ENCODE results near the gene SLC66A1. TPM values are rescaled to one million over a fixed set of nuclear protein-coding genes. Genes with fewer than 3 reads are reported as not detected.

SLC66A1 gene
- total RNA-seq, 1 donor from 2014 or later, result 17.9 TPM

DNA sequence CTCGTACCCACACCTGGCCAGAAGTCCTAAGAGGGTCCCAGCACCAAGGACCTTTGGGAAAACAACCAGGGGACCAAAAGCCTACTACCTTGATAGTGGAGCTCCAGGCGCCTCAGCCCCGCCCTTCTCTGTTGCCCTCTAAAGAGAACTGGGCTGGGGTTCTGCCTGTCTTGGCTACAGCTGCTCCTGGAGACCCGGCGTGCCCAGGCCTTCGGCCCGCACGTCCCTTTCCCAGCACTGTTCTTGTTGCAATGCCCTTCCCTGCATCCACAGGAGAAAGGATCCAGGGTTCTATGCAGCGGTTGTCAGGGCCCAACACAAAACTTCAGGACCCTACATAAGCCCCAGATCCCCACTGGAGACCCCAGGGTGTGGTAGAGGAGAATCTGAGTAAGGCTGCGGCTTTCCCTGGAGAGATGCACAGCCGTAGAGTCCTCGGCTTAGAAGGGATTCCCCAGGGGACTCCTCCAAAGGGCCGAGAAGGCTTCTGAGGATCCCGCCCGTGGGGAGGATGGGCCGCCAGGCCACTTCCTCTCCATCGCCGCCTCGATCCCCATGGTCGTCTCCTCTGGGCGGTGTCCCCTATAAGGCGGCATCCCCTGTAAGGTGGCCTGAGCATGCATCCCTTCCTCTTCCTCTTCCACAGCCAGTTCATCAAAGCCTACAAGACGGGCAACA lies 12.0 kb downstream of the SLC66A1 start:
- FAIRE-seq, result no peak
- no peak for DNase-seq (ENCODE audit: low spot score in 2 of 2)

DNA sequence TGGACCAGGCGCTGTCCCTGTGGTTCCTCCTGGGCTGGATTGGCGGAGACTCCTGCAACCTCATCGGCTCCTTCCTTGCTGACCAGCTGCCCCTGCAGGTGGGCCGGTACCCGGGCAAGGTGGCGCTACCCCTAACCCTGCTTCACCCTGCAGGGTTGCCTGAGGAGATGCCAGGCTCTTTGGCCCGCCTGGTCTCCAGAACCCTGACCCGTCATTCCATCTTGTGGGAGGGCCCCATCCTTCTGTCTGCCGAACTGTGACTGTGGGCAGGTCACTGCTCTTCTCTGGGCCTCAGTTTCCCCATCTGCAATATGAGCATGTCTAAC lies 12.5 kb downstream of the SLC66A1 start:
- FAIRE-seq, result no peak
- no peak for DNase-seq (ENCODE audit: low spot score in 2 of 2)

DNA sequence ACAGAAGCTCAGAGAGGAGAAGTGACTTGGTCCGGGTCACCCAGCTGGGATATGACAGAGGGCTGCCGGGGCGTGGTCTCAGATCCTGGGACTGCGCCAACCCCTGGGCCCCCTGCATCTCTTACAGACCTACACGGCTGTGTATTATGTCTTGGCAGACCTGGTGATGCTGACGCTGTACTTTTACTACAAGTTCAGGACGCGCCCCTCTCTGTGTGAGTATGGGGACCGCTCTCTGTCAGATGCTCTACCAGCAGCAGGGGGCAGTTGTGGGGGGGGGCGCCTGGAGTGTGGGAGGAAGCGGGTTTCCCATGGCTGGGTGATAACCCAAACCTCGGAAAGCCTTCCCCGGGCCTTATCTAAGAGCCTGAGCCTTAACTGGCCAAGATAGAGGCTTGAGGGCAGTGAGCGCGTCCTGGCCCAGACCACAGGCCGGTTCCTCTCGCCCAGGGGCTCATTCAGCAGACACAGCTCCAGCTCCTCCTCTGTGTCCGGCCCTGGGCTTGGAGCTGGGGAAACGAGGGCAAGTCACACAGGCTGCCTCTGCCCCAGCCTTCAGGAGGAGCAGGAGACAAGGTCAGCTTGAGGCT lies 13.3 kb downstream of the SLC66A1 start:
- no peak for DNase-seq (ENCODE audit: low spot score in 2 of 2)
- FAIRE-seq, result no peak

DNA sequence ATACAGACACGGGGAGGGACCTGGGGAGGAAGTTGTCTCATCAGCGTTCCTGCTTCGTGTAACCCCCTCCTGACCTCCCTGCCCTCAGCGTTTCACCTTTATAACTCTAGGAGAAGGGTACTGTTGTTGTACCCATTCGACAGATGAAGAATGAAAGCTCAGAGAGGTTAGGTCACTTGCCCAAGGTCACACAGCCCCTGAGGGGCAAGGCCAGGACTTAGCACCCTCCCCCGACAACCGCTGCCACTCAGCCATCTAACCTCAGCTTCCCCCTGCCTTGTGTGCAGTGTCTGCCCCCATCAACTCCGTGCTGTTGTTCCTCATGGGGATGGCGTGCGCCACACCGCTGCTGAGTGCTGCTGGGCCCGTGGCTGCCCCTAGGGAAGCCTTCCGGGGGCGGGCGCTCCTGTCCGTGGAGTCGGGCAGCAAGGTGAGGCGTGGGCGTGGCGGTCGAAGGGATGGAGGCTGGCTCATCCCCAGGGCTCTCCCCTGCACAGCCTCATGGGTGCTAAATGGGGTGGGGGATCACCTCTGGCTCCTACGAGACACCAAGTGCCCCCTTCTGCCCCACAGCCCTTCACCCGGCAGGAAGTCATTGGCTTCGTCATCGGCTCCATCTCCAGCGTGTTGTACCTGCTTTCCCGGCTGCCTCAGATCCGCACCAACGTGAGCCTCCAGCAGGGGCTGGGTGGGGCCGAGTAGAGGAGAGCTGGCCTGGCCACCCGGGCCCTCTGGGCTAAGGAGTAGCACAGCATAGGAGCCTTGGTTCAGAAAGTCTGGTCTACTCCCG lies 14.0 kb downstream of the SLC66A1 start:
- FAIRE-seq, result no peak
- DNase-seq (ENCODE audit: low spot score in 2 of 2), result no peak

DNA sequence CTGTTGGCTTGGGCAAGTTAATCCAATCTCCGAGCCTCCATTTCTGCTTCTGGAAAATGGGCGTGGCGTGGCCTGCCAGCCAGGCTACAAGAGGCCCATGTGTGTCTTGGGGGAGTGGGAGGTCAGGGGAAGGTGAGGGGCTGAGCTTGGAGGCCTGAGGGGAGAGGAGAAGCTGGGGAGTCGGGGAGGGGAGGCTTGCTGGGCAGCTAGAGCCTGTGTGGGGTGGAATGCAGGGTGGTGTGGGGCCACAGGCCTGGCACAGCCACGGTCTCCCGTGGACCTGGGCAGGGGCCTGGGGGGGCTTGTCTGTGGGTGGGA lies 14.6 kb downstream of the SLC66A1 start:
- DNase-seq (ENCODE audit: low spot score in 2 of 2), result no peak

DNA sequence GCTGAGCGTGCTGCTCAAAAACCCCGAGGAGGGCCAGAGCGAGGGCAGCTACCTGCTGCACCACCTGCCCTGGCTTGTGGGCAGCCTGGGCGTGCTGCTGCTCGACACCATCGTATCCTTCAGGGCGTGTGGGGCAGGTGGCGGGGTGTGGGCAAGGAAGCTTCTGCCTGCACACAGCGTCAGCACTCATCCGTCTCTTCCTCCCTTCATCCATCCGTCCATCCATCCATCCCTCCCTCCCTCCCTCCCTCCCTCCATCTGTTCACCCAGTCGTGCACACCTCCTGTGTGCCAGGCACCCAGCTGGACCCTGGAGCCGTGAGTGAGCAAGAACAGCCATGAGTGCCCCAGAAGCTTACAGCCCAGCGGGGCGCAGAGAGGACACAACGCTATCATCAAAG lies 15.2 kb downstream of the SLC66A1 start:
- DNase-seq (ENCODE audit: low spot score in 2 of 2) (no peak), FAIRE-seq (no peak)

More for the DNA sequence above, 14.6 kb downstream of the SLC66A1 start:
- FAIRE-seq, result no peak

DNA sequence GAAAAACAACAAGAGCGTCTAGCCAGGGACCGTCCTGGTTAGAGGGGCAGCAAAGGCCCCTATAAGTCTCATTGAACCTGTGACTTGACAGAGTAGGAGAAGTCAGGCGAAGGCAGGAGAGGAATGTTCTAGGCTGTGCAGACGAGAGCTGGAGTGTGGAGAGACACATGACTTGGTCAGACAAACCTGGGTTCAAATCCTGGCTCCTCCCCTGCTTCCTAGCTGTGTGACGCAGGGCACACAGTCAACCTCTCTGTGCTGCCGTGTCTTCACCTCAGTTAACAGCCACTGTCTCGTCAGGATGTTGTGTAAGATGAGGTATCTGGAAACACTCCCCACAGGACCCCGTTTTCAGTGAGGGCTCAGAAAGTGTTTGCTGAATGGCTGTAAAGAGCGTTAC lies 15.6 kb downstream of the SLC66A1 start:
- DNase-seq (ENCODE audit: low spot score in 2 of 2) (no peak), FAIRE-seq (no peak)

DNA sequence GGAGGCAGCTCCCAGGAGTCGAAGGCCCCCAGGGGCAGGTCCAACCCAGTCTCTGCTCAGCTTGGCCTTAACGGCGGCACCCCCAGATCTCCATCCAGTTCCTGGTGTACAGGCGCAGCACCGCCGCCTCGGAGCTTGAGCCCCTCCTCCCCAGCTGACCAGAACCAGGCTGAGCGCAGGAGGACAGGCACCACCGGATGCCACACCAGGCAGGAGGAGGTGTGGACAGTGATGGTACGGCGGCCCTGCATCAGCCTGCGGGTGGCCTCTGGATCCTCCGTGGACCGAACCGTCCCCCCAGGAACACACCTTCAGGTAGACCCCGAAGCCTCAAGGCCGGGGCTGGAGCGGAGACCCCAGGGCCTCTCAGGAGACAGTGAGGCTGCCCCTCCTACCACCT lies 16.4 kb downstream of the SLC66A1 start:
- FAIRE-seq (no peak), DNase-seq (ENCODE audit: low spot score in 2 of 2) (no peak)

DNA sequence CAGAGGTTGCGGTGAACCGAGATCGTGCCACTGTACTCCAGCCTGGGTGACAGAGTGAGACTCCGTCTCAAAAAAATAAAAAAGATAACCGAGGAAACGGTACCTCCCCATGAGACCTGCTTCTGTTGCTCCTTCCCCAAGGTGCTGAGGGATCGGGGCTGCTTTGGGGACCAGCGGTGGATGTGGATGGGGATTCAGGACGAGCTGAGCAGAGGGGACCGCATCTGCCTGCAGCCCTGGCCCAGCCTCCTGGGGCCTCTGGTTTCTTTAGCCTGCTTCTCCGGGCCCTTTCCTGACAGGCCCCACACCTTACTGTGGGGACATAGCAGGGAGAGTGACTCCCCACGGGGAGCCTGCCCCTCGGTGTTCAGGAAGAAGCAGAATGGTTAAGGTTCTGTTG lies 17.1 kb downstream of the SLC66A1 start:
- DNase-seq (ENCODE audit: low spot score in 2 of 2) (no peak), FAIRE-seq (no peak)

DNA sequence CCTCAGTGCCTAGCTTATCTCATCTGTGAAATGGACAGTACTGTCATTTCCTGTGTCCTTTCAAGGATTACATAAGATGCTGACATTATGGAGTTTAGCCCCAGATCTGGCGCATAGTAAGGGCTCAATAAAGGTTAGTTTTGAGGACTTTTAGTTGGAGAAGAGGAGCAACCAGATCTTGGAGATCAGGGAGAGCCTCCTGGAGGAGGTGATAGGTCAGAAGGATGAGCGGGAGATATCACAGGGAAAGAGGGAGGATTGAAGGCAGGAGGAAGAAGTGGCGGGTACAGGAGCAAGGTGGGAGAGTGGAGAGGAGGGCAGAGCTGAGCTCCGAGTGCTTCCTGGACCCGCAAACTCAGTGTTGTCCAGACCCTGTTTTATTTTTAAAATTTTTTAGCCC lies 17.5 kb downstream of the SLC66A1 start:
- FAIRE-seq (no peak), DNase-seq (ENCODE audit: low spot score in 2 of 2) (no peak)

DNA sequence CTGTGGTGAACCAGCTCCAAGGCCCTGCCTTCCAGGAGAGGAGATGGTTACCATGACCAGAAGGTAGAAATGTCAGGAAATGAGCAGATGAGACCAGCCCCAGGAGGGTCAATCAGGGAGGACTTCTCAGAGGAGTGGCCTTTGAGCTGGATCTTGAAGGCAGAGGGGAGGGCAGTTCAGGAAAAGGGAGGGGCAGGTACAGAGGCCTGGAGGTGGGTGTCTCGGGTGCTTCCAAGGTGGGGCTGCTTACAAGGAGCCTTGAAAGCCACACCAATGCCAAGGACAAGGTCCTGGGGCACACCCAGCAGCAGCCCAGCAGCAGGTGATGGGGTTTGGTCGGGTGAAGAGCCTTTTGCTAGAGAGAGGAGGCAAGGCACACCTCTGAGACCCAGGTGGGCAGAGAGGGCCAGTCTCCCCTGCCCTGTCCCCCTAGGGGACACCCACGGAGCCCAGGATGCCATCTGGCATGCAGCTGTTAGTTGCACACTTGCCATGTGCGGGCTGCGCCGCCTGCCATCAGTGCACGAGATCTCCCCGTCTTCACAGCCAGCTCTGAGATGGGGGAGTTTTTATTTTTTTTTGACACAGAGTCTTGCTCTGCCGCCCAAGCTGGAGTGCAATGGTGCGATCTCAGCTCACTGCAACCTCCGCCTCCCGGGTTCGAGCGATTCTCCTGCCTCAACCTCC lies 18.5 kb downstream of the SLC66A1 start:
- DNase-seq (ENCODE audit: low spot score in 2 of 2) (no peak), FAIRE-seq (no peak)

DNA sequence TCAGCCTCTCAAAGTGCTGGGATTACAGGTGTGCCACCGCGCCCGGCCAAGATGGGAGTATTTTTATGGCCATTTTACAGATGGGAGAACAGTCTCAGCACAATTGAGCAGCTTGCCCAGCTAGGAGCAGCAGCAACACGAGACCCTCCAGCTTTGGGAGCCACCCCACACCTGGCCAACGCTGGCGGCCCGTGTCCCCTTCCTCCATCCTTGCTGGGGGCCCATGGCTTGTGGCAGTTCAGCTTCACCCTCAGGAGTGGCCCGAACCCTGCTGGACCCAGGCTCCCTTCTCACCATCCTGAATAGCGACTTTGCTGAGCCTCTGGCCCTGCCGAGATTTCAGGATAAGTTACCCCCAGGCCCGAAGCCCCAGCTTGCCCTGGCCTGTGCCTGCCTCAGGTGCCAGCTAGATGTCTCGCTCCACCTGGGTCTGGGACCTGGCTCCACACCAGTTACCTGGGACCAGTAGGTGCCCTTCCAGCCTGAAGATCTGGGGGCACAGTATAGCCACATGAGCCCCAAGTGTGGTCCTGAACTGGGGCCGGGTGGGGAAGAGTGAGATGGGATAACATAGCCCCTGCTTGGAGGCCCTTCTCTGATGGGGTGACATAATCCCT lies 19.2 kb downstream of the SLC66A1 start:
- FAIRE-seq (no peak), DNase-seq (ENCODE audit: low spot score in 2 of 2) (no peak)

DNA sequence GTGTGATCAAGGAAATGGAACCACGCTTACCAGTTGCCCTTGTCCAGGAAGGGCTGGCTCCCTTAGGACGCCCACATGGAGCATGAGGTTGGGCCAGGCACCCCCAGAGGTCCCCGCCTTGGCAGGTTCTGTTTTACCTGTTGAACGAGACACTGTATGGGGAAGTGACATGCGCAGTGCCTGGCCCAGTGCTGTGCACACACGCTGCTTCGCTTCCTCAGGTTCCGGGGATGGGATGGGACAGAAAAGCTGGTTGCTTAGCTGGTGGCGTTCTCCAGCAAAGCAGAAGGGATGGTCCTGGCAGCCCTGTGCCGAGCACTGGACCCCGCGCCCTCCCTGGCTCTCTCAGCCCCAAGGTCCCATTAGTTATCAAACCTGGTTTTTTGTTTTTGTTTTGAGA lies 20.7 kb downstream of the SLC66A1 start:
- FAIRE-seq (no peak), DNase-seq (ENCODE audit: low spot score in 2 of 2) (no peak)

DNA sequence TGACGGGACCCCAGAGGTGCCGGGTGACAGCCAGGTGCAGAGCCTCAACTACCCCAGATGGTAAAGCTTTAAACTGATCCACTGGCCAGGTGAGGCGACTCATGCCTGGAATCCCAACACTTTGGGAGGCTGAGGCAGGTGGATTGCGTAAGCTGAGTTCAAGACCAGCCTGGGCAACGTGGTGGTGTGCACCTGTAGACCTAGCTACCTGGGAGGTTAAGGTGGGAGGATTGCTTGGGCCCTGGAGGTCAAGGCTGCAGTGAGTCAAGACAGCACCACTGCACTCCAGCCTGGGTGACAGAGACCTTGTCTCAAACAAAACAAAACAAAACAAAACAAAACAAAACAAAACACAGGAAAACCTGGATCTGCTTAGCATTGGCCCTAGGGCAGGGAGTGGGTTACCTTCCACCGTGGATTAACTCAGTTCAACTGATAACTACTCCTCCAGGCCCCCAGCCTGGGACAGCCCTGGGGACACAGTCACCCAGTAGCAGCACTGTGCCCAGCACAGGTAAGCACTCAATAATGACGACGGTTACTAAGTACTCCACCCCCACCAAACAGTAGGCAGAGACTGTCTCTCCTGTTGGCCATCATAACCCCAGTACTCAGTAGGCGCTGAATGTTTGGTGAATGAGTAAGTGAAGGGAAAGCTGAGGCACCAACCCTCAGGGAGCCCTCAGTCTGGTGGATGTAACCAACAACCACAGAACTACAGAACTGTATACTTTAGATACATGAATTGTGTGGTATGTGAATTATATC lies 21.6 kb downstream of the SLC66A1 start:
- FAIRE-seq (no peak), DNase-seq (ENCODE audit: low spot score in 2 of 2) (no peak)

DNA sequence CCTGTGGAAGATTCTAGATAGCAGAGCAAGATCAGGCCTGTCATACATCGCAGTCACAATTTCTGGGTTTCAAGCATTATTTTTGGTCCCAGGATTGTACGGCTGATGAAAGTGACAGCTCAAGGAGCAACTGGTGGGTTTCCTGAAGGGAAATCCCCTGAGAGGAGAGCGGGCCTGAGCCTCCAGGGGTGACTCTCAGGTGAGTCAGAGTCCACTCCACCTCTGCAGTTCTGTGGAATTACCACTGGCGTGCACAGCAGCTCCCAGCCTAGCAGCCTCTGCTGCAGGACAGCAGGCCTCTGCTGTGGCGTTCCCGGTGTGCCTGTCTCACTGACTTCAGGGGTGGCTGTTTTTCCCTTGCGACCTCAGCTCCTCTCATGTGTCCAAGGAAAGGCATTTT lies 24.4 kb downstream of the SLC66A1 start:
- FAIRE-seq (no peak), DNase-seq (ENCODE audit: low spot score in 2 of 2) (no peak)

DNA sequence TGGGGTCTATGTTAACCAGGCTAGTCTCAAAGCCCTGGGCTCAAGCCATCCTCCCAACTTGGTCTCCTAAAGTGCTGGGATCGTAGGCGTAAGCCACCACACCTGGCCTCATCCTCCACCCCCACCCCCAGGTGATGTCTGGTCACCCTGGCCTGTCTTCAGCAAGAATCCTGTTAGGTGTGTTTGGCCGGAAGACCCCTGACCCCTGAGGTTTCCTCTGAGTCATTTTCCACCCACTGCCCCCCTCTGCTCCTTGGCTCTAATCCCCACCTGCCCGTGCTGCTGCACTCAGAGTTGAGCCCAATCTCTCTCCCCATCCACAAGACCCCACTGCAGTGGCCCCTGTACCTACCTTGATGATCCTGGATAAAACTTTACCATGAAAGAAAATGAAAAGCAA lies 25.2 kb downstream of the SLC66A1 start:
- DNase-seq (ENCODE audit: low spot score in 2 of 2), result no peak
- FAIRE-seq, result no peak

DNA sequence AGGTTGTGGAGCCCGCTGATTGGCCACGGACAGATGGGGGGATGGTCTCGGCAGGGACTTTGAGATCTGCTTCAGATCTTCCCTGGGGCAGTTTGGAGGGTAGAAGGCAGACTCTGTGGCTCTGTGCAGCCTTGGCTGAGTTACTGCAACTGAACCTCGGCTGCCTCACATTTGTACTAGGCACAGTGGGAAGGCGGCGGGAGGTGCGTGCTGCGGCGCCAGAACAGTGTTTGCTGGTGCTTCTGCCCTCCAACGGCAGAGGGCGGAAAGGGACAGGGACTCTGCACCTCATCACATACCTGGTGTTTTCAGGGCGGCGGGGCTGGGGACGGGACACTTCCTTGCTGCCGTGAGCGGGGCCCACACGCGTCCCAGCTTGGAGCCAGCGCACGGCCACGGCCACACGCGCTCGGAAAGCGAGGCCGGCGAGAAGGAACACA lies 26.2 kb downstream of the SLC66A1 start:
- FAIRE-seq (no peak), DNase-seq (ENCODE audit: low spot score in 2 of 2) (no peak)

DNA sequence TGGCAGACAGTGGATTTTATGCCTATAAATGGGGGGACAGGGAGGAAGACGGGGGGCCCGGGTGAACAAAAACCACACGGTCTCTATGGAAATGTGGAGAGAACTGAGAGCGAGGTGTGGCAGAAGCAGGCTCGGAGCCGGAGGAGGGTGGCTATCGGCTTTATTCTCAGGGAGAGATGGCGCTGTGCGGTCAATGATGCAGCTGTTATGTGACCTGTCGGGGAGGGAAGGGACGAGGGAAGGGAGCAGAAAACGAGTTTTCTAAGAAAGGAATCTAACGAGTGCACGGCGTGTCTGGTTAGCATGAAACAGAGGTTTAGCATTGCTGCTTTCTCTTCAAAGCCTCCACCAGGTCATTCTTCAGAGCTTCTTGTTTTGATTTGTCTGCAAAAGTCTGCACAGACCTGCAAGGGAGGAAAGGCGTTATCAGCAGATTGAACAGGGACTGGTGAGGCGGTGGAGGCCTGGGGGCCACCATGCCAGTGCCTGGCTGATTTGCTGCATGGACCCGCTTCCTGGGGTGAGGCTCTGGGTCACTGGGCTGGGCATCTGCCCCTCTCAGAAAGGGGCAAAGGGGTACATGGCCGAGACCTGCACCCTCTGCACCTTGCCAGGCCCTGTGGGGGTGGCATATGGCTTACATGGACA lies 27.2 kb downstream of the SLC66A1 start:
- DNase-seq (ENCODE audit: low spot score in 2 of 2), result no peak
- FAIRE-seq, result no peak

DNA sequence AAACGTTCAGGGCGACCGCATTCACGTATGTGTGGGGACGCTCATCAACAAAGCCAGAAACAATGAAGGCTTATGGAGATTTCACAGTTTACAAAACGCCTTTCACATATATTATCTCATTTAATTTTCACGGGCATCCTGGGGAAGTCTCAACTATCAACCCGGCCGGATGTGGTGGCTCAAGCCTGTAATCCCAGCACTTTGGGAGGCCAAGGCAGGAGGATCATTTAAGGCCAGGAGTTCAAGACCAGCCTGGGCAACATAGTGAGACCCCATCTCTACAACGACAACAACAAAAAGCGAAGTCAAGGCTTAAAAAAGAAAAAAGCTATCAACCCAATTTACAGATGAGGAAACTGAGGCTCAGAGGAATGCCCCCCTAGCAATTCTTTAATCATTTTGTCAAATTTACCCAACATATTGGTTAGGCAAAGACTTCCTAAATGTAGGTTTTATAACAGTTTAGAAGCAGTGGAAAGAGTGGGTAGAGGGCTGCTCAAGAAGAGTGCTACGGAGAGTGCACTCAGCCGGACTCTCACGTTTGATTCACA lies 28.3 kb downstream of the SLC66A1 start:
- DNase-seq (ENCODE audit: low spot score in 2 of 2) (no peak), FAIRE-seq (no peak)
